Measurements from ENCODE around the gene KCNJ12. TPM values are rescaled to one million over a fixed set of nuclear protein-coding genes. Genes with fewer than 3 reads are reported as not detected.

Gene KCNJ12
- total and polyA plus RNA-seq, 2 of the 4 experiments (the other 2 are of a cell fraction): under 0.01 to 0.10 TPM

DNA sequence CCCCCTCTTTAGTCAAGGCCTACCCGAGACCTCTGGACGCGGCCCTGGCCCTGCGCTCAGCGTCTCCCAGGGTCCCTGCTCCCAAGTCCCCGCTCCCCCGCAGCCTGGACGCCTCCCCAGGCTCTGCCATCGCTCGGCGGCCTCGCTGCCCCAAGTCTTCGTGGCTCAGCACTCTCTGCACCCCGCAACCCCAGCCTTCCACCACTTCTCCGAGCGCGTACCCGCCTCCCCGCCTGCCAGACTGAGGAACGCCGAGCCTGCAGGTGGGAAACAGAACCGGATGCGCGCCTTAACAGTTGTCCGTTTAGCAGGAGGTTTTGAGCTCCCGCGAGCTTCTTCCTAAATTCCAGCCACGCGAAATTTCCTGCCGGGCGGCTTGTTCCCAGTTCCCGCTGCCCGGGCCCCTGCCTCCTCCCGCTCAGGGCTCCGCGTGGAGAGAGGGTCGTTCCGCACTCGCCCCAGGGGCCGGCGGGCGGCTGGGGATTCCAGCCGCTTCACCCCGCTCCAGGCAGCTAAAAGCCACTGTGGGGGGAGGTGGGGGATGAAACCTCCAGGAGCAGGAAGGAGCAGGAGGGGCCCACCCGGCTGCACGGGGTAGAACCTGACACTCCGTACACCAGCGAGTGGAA, 87.7 kb downstream of the KCNJ12 start:
- in situ Hi-C loops (cut with MboI; ENCODE audit: low sequenced_read_pairs): loop anchor here (5.0 kb wide), 1 partner anchor 43 kb away; no protein-coding TSS in a partner anchor
- no peak overlapping the region for H2BK5ac ChIP-seq (ENCODE audit: low read depth, low read length, poor library complexity, severe bottlenecking)
- no peak for ATAC-seq (ENCODE audit: low read depth)
- DNase-seq: no peak
- no peaks in the 10 kb centered on the region for H3K79me1 ChIP-seq (ENCODE audit: low read depth in 1 of 2, low read length in 2 of 2)
- H3K4me2 ChIP-seq (ENCODE audit: low read depth, low read length): no peak overlapping the region; the same call in 1 of the 2 replicates
- H4K20me1 ChIP-seq (ENCODE audit: insufficient read depth, low read length): no peaks in the 10 kb centered on the region
- H2BK120ac ChIP-seq (ENCODE audit: low read depth, low read length): no peak overlapping the region
- H3K23ac ChIP-seq (ENCODE audit: low read depth, low read length): no peak overlapping the region
- no peaks in the 10 kb centered on the region for H3K9me3 ChIP-seq (ENCODE audit: control insufficient read depth, insufficient read depth, low read length)
- H4K8ac ChIP-seq (ENCODE audit: low read depth in 2 of 2, low read length in 2 of 2): no peak overlapping the region
- no peak overlapping the region for H4K91ac ChIP-seq (ENCODE audit: insufficient read depth, low read depth, low read length)
- H2AK5ac ChIP-seq (ENCODE audit: low read depth, low read length): no peak overlapping the region
- no peak overlapping the region for H2AK9ac ChIP-seq (replicated peaks; ENCODE audit: low read depth, low read length, poor library complexity)
- no peak overlapping the region for H3K27ac ChIP-seq (ENCODE audit: insufficient read depth, low read length)
- H3K4me3 ChIP-seq (ENCODE audit: insufficient read depth, low read depth, low read length): no peak overlapping the region
- no peaks in the 10 kb centered on the region for H3K36me3 ChIP-seq (ENCODE audit: control insufficient read depth, insufficient read depth, low read length)
- no peak overlapping the region for H3K56ac ChIP-seq (ENCODE audit: extremely low read depth, insufficient read depth, low read length)
- H2BK15ac ChIP-seq (ENCODE audit: low read depth, low read length): no peak overlapping the region
- no peak overlapping the region for H2AFZ ChIP-seq (replicated peaks; ENCODE audit: low read length, poor library complexity)
- no peak overlapping the region for H3K18ac ChIP-seq (ENCODE audit: low read depth, low read length)
- intact Hi-C loops (cut with micrococcal nuclease): no loop called here
- no peaks in the 10 kb centered on the region for H3K9me1 ChIP-seq (ENCODE audit: insufficient read depth, low read length)
- H4K5ac ChIP-seq (ENCODE audit: low read depth, low read length): no peak overlapping the region
- ChIA-PET CTCF (no interaction called here), POLR2A (ENCODE audit: unreplicated experiment) (no interaction called here)
- H3K4ac ChIP-seq (ENCODE audit: low read depth, low read length): no peak overlapping the region
- no peak overlapping the region for H3K14ac ChIP-seq (replicated peaks; ENCODE audit: low read depth, low read length)
- dilution Hi-C loops (cut with HindIII; ENCODE audit: low sequenced_read_pairs, unreplicated experiment): no loop called here
- no peak overlapping the region for H3K9ac ChIP-seq (ENCODE audit: low read depth, low read length)
- H2BK20ac ChIP-seq (ENCODE audit: low read depth, low read length): no peak overlapping the region
- no peak for TF ChIP-seq ELK1 (IDR thresholded peaks at IDR 0.05; ENCODE audit: borderline replicate concordance, low read depth, low read length)
- no peak for TF ChIP-seq SMC3 (IDR thresholded peaks at IDR 0.05; ENCODE audit: low read depth, low read length)
- no peak for TF ChIP-seq RCOR1 (IDR thresholded peaks at IDR 0.05; ENCODE audit: insufficient replicate concordance, low read length)
- no peak for TF ChIP-seq MAFK (IDR thresholded peaks at IDR 0.05; ENCODE audit: low read depth, low read length)
- TF ChIP-seq FOS (IDR thresholded peaks at IDR 0.05; ENCODE audit: low read depth, low read length): no peak
- TF ChIP-seq MXI1 (IDR thresholded peaks at IDR 0.05; ENCODE audit: borderline replicate concordance, low read depth, low read length): no peak
- no peak for TF ChIP-seq BHLHE40 (IDR thresholded peaks at IDR 0.05; ENCODE audit: low read depth, low read length)
- BruUV-seq (replicated peaks): no TSS peak
- H3K4me1 ChIP-seq (ENCODE audit: control insufficient read depth, insufficient read depth, low read length): no peaks in the 10 kb centered on the region; the same call in 1 of the 2 replicates
- peaks cover 57% of the 10 kb centered on the region for H3K27me3 ChIP-seq (ENCODE audit: control insufficient read depth, insufficient read depth, low read length)
- 13% methylated on average over 18 of the region's 48 CpGs; no CpG with 5 or more reads in 1 of the 2 experiments for WGBS, 2 experiments (ENCODE audit: extremely low coverage in 2 of 2, insufficient read length in 1 of 2)
